Measurements from ENCODE around the gene DUSP7.

DUSP7 gene

DNA sequence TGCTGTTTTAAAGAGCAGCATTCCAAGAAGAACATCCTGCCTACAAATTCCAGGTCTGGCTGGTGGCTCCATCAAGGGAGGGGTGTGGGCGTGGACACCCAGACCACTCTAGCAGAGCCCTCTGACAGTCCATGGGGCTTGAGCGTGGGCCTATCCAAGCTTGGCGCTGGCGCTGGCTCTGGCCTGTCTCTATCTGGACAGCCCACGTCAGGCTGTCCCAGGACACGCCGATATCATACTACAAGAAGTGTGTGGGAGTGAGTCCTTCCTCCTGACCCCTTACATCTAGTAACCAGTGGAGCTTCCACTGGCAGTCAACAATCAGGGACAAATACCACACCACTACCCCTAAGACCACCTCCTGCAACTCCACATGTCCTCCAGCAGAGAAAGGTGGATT, 17.1 kb upstream of the DUSP7 start:
- H3K4me2 ChIP-seq (ENCODE audit: low read length), result no peak overlapping the region
- no peaks in the 10 kb centered on the region for H3K79me2 ChIP-seq (ENCODE audit: control insufficient read depth, low read length)
- H3K9me2 ChIP-seq (replicated peaks; ENCODE audit: control insufficient read depth, low read length), result no peaks in the 10 kb centered on the region
- H3K27me3 ChIP-seq (ENCODE audit: control insufficient read depth, low read length), result no peaks in the 10 kb centered on the region
- no peaks in the 10 kb centered on the region for H4K20me1 ChIP-seq (ENCODE audit: control insufficient read depth, insufficient read depth, low read depth, low read length)
- no peaks in the 10 kb centered on the region for H3K4me1 ChIP-seq (ENCODE audit: control insufficient read depth, low read length)
- H3F3A ChIP-seq (ENCODE audit: control insufficient read depth, insufficient read depth), result no peaks in the 10 kb centered on the region
- no peak overlapping the region for H3K27ac ChIP-seq (ENCODE audit: low read depth, low read length)
- peaks cover 3% of the 10 kb centered on the region for H3K36me3 ChIP-seq (ENCODE audit: control insufficient read depth, low read length)
- no peaks in the 10 kb centered on the region for H3K9me3 ChIP-seq (ENCODE audit: control insufficient read depth, insufficient read depth, low read length)
- no peak overlapping the region for H3K4me3 ChIP-seq (ENCODE audit: low read length)
- TF ChIP-seq CTCF (IDR thresholded peaks at IDR 0.05; ENCODE audit: low read depth, low read length, poor library complexity, severe bottlenecking) (no peak), EZH2phosphoT487 (IDR thresholded peaks at IDR 0.05; ENCODE audit: borderline replicate concordance, low read length) (no peak)

- Histone ChIP-seq H3K4me1 (ENCODE audit: control insufficient read depth, low read length) (no peaks in the 10 kb centered on the region), H3K27ac (ENCODE audit: low read depth, low read length) (no peak overlapping the region), H3K4me2 (ENCODE audit: low read length) (no peak overlapping the region), H4K20me1 (ENCODE audit: control insufficient read depth, insufficient read depth, low read depth, low read length) (no peaks in the 10 kb centered on the region), H3K9me3 (ENCODE audit: control insufficient read depth, insufficient read depth, low read length) (no peaks in the 10 kb centered on the region), H3K36me3 (ENCODE audit: control insufficient read depth, low read length) (peaks cover 3% of the 10 kb centered on the region), H3K4me3 (ENCODE audit: low read length) (no peak overlapping the region), H3K9me2 (replicated peaks; ENCODE audit: control insufficient read depth, low read length) (no peaks in the 10 kb centered on the region), H3K79me2 (ENCODE audit: control insufficient read depth, low read length) (no peaks in the 10 kb centered on the region), H3K27me3 (ENCODE audit: control insufficient read depth, low read length) (no peaks in the 10 kb centered on the region), H3F3A (ENCODE audit: control insufficient read depth, insufficient read depth) (no peaks in the 10 kb centered on the region)
- TF ChIP-seq CTCF (IDR thresholded peaks at IDR 0.05; ENCODE audit: low read depth, low read length, poor library complexity, severe bottlenecking), result no peak
- no peak for TF ChIP-seq EZH2phosphoT487 (IDR thresholded peaks at IDR 0.05; ENCODE audit: borderline replicate concordance, low read length)
These were observed 16.1 kb upstream of the DUSP7 start for GRCh38 chr3:52072471-52072870.

- no peaks in the 10 kb centered on the region for H3K27me3 ChIP-seq (ENCODE audit: control insufficient read depth, low read length)
- no peaks in the 10 kb centered on the region for H4K20me1 ChIP-seq (ENCODE audit: control insufficient read depth, insufficient read depth, low read depth, low read length)
- no peaks in the 10 kb centered on the region for H3K4me1 ChIP-seq (ENCODE audit: control insufficient read depth, low read length)
- H3K9me3 ChIP-seq (ENCODE audit: control insufficient read depth, insufficient read depth, low read length), result no peaks in the 10 kb centered on the region
- no peaks in the 10 kb centered on the region for H3K79me2 ChIP-seq (ENCODE audit: control insufficient read depth, low read length)
- no peak overlapping the region for H3K4me3 ChIP-seq (ENCODE audit: low read length)
- no peaks in the 10 kb centered on the region for H3F3A ChIP-seq (ENCODE audit: control insufficient read depth, insufficient read depth)
- H3K27ac ChIP-seq (ENCODE audit: low read depth, low read length), result no peak overlapping the region
- H3K36me3 ChIP-seq (ENCODE audit: control insufficient read depth, low read length), result peaks cover 3% of the 10 kb centered on the region
- no peak for TF ChIP-seq CTCF (IDR thresholded peaks at IDR 0.05; ENCODE audit: low read depth, low read length, poor library complexity, severe bottlenecking)
- TF ChIP-seq EZH2phosphoT487 (IDR thresholded peaks at IDR 0.05; ENCODE audit: borderline replicate concordance, low read length), result no peak
- no peaks in the 10 kb centered on the region for H3K9me2 ChIP-seq (replicated peaks; ENCODE audit: control insufficient read depth, low read length)
- H3K4me2 ChIP-seq (ENCODE audit: low read length), result no peak overlapping the region
These were observed 15.6 kb upstream of the DUSP7 start for GRCh38 chr3:52072020-52072419.
